NB4 (cell line): ENCODE data around the gene PCCA.
"Not testable (repeated sequence)": the region's sequence is repeated elsewhere in the genome, so short reads cannot be mapped to it uniquely, and the experiment has no call there.

Experiments used
- DNase-seq: peaks from one replicate; pipeline ENCODE4 v3.0.0; 2010; ENCODE audit warnings: low read depth
- H3K4me3 ChIP-seq: one replicate; pipeline ENCODE4 v1.5.1; 2011; ENCODE audit warnings: mild to moderate bottlenecking, low read depth, low read length, moderate library complexity
- MYC ChIP-seq: IDR thresholded peaks from 2 replicates; pipeline ENCODE4 v1.6.1; 2011; ENCODE audit warnings: low read depth, low read length
- POLR2A ChIP-seq: IDR thresholded peaks from 2 replicates; pipeline ENCODE4 v1.6.1; 2011; ENCODE audit warnings: mild to moderate bottlenecking; ENCODE audit not compliant: insufficient read length; ENCODE audit errors: extremely low read depth
- TF ChIP-seq, protein P1 (sequence below): IDR thresholded peaks from one replicate; pipeline ENCODE4 v1.5.1; 2012; ENCODE audit warnings: low read depth, low read length
- TF ChIP-seq, protein P2 (sequence below): IDR thresholded peaks from 2 replicates; pipeline ENCODE4 v1.6.1; 2011; ENCODE audit warnings: low read depth, low read length

Gene PCCA

DNA sequence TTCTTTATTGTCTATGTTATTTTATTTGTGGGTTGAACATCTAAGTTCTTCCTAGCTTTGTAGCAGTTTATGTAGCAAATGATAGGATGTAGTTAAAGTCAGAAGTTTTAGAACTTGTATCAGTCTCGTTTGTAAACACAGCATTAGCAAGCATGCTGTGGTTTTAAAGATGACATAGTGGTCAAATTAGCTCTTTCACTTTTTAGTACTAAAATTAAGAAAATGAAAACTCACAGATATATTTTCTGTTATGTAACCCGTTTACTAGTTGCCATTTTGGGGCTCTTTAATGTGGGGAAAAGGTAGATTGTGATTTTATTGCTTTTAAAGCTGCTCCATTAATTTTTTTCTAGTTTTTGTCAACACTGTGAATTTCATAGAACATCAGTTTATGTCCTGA lies 216.5 kb downstream of the PCCA start:
- TF ChIP-seq, protein P1, sequence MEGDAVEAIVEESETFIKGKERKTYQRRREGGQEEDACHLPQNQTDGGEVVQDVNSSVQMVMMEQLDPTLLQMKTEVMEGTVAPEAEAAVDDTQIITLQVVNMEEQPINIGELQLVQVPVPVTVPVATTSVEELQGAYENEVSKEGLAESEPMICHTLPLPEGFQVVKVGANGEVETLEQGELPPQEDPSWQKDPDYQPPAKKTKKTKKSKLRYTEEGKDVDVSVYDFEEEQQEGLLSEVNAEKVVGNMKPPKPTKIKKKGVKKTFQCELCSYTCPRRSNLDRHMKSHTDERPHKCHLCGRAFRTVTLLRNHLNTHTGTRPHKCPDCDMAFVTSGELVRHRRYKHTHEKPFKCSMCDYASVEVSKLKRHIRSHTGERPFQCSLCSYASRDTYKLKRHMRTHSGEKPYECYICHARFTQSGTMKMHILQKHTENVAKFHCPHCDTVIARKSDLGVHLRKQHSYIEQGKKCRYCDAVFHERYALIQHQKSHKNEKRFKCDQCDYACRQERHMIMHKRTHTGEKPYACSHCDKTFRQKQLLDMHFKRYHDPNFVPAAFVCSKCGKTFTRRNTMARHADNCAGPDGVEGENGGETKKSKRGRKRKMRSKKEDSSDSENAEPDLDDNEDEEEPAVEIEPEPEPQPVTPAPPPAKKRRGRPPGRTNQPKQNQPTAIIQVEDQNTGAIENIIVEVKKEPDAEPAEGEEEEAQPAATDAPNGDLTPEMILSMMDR, result no peak
- TF ChIP-seq, protein P2, sequence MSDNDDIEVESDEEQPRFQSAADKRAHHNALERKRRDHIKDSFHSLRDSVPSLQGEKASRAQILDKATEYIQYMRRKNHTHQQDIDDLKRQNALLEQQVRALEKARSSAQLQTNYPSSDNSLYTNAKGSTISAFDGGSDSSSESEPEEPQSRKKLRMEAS, result no peak
- TF ChIP-seq MYC (no peak), POLR2A (no peak)
- no peak overlapping the region for H3K4me3 ChIP-seq
- DNase-seq, result no peak

DNA sequence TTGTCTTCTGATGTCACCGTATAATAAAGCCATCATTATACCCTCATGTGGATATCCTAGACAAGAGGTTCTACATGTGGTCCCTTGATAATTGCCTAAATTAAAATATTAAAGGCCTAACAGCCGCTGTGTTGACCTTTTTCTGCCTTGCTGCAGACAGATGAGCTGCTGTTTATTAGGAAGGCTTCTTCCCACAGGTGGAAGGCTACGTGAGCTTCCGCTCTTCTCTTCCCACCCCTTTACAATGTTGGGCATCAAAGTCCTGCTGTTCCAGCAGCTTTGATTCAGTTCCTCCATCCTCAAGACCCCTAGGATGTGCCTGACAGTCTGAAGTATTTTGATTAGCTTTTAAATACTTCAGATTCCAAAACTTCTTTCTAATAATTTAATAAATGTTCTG lies 217.1 kb downstream of the PCCA start:
- no peak for DNase-seq
- TF ChIP-seq, protein P2, result no peak
- H3K4me3 ChIP-seq, result no peak overlapping the region

DNA sequence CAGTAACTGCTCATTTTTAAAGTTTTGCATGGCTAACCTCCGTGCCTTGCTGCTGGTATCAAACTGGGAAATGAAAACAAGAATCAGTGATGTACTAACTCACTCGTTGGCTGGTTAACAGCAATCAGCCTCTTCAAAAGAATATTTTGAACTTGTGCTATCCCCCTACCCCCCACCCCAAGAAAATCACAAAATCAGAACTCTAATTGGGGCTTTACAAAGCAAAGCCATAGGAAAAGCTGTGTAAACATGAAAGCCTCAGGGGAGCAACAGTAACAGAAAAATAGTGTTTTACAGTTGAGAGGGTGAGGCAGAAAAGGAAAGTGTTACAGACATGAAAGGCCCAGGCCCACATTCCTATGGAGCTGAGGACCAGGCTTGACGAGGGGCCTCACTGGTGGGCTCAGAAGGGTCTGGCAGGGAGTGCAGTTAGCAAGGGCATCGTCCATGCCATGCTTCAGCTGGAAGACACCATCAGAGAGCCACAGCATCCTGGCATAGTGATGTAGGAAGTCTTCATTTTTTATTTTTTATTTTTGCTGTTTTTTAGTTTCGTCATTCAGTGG lies 217.6 kb downstream of the PCCA start:
- no peak overlapping the region for H3K4me3 ChIP-seq
- TF ChIP-seq, protein P2, result no peak
- TF ChIP-seq MYC (no peak), POLR2A (no peak)
- TF ChIP-seq, protein P1, result no peak
- DNase-seq, result no peak

DNA sequence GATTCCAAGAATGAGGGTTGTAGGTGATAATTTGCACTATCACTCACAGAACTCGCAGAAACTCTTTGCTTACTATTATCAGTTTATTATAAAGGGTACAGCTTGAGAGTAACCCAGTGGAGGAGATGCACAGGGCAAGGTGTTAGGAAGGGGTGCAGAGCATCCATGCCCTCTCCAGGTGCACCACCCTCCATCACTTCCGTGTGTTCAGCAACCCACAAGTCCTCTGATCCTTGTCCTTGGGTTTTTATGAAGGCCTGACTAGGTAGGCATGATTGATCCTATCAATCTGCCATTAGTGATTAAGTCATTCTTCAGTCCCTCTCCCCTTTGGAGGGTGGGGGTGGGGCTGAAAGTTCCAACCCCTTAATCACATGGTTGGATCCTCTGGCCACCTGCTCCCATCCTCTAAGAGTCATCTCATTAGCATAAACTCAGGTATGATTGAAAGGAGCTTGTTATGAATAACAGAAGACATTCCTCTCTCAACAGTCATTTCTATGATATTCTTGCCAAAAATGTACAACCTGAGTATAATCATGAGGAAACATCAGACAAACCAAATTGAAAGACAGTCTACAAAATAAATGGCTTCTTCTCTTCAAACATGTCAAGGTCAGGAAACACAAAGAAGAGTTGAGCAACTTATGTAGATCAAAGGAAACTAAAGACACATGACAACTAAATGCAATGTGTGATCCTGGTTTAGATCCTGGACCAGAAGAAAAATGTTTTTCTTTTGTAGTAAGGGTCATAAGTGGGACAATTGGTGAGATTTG lies 225.4 kb downstream of the PCCA start:
- no peak for DNase-seq
- TF ChIP-seq, protein P1, result no peak
- no peak for TF ChIP-seq MYC
- TF ChIP-seq, protein P2, result no peak
- TF ChIP-seq POLR2A, result no peak
- no peak overlapping the region for H3K4me3 ChIP-seq

DNA sequence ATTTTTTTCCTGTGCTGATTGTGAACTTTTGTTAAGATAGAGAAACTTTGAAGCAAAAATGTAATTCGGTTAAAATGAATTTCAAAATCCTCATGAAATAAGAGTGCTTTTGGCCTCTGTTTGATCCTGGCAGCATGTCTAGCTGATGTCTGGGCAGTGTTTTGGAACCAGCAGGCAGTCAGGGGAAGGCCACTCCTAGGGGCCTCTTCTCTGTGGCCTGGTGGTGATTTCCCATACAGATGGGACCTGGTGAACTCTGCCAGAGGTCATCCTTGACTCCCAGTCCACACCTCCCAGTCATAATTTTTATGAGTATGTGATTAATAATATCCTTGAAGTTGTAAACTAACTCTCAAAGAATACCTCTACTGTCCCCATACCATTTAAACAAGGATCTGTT lies 226.6 kb downstream of the PCCA start:
- DNase-seq, result no peak
- H3K4me3 ChIP-seq, result no peak overlapping the region
- TF ChIP-seq, protein P2, result no peak
- TF ChIP-seq MYC (no peak), POLR2A (no peak)
- TF ChIP-seq, protein P1, result no peak

DNA sequence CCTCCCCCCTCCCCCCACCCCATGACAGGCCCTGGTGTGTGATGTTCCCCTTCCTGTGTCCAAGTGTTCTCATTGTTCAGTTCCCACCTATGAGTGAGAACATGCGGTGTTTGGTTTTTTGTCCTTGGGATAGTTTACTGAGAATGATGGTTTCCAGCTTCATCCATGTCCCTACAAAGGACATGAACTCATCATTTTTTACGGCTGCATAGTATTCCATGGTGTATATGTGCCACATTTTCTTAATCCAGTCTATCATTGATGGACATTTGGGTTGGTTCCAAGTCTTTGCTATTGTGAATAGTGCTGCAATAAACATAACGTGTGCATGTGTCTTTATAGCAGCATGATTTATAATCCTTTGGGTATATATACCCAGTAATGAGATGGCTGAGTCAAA lies 229.6 kb downstream of the PCCA start:
- not testable (repeated sequence) for H3K4me3 ChIP-seq, DNase-seq
